ENCODE results near the gene GRIK4. TPM values are rescaled to one million over a fixed set of nuclear protein-coding genes. Genes with fewer than 3 reads are reported as not detected.

GRIK4 gene
- total RNA-seq, 1 experiment from 2014 or later: not detected

DNA sequence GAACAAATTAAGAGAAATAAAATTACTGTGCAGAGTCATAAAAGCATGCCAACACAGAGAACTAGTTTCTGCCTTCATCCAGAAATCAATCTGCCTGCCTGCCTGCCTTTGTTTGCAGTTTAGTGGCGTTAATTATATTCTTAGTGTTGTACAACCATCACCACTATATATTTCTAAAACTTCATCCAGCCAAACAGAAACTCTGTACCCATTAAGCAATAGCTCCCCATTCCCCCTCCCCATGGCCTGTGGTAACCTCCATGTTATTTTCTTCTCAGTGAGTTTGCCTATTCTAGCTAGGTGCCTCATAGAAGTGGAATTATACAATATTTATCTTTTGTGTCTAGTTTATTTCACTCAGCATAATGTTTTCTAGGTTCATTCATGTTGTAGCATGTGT is 329.1 kb downstream of the GRIK4 start:
- no peak overlapping the region for H3K27ac Mint-ChIP-seq (ENCODE audit: low read depth, unreplicated experiment)
- peaks cover 56% of the 10 kb centered on the region for H3K27me3 Mint-ChIP-seq (ENCODE audit: insufficient read depth, unreplicated experiment)
- no TSS peak for BruUV-seq (replicated peaks)
- TF ChIP-seq, protein P1, sequence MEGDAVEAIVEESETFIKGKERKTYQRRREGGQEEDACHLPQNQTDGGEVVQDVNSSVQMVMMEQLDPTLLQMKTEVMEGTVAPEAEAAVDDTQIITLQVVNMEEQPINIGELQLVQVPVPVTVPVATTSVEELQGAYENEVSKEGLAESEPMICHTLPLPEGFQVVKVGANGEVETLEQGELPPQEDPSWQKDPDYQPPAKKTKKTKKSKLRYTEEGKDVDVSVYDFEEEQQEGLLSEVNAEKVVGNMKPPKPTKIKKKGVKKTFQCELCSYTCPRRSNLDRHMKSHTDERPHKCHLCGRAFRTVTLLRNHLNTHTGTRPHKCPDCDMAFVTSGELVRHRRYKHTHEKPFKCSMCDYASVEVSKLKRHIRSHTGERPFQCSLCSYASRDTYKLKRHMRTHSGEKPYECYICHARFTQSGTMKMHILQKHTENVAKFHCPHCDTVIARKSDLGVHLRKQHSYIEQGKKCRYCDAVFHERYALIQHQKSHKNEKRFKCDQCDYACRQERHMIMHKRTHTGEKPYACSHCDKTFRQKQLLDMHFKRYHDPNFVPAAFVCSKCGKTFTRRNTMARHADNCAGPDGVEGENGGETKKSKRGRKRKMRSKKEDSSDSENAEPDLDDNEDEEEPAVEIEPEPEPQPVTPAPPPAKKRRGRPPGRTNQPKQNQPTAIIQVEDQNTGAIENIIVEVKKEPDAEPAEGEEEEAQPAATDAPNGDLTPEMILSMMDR (IDR thresholded peaks at IDR 0.05; ENCODE audit: unreplicated experiment): no peak
- H3K4me3 Mint-ChIP-seq (ENCODE audit: unreplicated experiment): no peak overlapping the region
- intact Hi-C loops (cut with micrococcal nuclease): no loop called here
- no peaks in the 10 kb centered on the region for H3K36me3 Mint-ChIP-seq (ENCODE audit: insufficient read depth, unreplicated experiment)
- H3K4me1 Mint-ChIP-seq (ENCODE audit: insufficient read depth, unreplicated experiment): no peaks in the 10 kb centered on the region
- POLR2A ChIA-PET: no interaction called here
- DNase-seq (ENCODE audit: unreplicated experiment): no peak
- CTCF ChIA-PET: no interaction called here
- H3K9me3 Mint-ChIP-seq (ENCODE audit: unreplicated experiment): no peaks in the 10 kb centered on the region

DNA sequence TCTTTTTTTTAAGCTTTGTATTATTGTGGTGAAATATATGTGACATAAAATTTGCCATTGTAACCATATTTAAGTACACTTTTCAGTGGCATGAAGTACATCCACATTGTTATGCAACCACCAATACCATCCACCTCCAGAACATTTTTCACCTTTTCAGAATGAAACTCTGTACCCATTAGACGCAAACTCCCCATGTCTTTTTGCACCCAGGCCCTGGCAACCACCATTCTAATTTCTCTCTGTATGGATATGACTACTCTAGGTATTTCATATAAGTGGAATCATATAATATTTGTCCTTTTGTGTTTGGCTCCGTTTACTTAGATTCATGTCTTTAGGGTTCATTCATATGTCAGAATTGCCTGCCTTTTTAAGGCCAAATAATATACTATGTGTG is 329.5 kb downstream of the GRIK4 start:
- ChIA-PET POLR2A (no interaction called here), CTCF (no interaction called here)
- Mint-ChIP-seq H3K9me3 (ENCODE audit: unreplicated experiment) (no peaks in the 10 kb centered on the region), H3K4me3 (ENCODE audit: unreplicated experiment) (no peak overlapping the region), H3K4me1 (ENCODE audit: insufficient read depth, unreplicated experiment) (no peaks in the 10 kb centered on the region), H3K27ac (ENCODE audit: low read depth, unreplicated experiment) (no peak overlapping the region), H3K27me3 (ENCODE audit: insufficient read depth, unreplicated experiment) (peaks cover 56% of the 10 kb centered on the region), H3K36me3 (ENCODE audit: insufficient read depth, unreplicated experiment) (no peaks in the 10 kb centered on the region)
- DNase-seq (ENCODE audit: unreplicated experiment): no peak
- intact Hi-C loops (cut with micrococcal nuclease): no loop called here
- BruUV-seq (replicated peaks): no TSS peak
- TF ChIP-seq, protein P1 (IDR thresholded peaks at IDR 0.05; ENCODE audit: unreplicated experiment): no peak

DNA sequence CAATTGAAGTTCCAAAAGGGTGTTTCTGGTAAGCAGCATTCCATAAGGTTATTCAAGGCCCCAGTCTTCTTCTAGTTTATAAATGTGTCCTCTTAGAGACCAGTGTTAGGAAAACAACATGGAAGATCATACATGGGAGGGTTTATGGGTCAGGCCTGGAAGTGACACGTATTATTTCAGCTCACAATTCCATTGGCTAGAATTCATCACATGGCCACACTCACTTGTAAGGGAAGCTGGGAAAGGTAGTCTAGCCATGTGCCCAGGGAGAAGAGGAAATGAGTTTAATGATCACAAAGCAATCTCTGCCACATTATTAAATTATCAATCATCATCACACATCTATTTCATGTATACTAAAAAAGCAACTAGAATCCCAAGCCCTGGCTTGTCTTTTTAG is 330.6 kb downstream of the GRIK4 start:
- Mint-ChIP-seq H3K27ac (ENCODE audit: low read depth, unreplicated experiment) (no peak overlapping the region), H3K4me1 (ENCODE audit: insufficient read depth, unreplicated experiment) (no peaks in the 10 kb centered on the region), H3K4me3 (ENCODE audit: unreplicated experiment) (no peak overlapping the region), H3K27me3 (ENCODE audit: insufficient read depth, unreplicated experiment) (peaks cover 56% of the 10 kb centered on the region), H3K36me3 (ENCODE audit: insufficient read depth, unreplicated experiment) (no peaks in the 10 kb centered on the region), H3K9me3 (ENCODE audit: unreplicated experiment) (no peaks in the 10 kb centered on the region)
- intact Hi-C loops (cut with micrococcal nuclease): no loop called here
- TF ChIP-seq, protein P1 (IDR thresholded peaks at IDR 0.05; ENCODE audit: unreplicated experiment): no peak
- DNase-seq (ENCODE audit: unreplicated experiment): no peak
- ChIA-PET POLR2A (interaction anchor here (1.2 kb wide), 1 partner anchor 9 kb away, joined by 3 read pairs; no protein-coding TSS in a partner anchor), CTCF (interaction anchor here (1.0 kb wide), 1 partner anchor 40 kb away, joined by 3 read pairs; no protein-coding TSS in a partner anchor)
- BruUV-seq (replicated peaks): no TSS peak

DNA sequence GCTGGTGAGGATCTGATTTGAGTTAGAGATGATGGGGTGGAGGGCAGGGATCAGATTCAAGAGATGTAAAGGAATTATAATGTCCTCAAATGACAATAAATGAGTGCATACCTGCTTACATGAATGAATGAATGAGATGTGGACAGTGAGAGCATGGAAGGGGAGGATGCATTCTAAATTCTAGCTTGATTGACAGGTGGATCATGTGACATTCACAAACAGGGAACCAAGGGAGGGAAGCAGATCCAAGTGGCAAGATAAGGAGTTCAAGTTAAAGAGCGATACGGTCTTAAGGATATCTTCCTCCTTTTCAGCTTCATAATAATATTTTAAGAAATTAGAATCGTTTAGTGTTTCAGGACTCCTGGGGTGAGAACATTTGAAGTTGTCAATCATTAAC is 341.9 kb downstream of the GRIK4 start:
- H3K27ac Mint-ChIP-seq (ENCODE audit: low read depth, unreplicated experiment): no peak overlapping the region
- no peaks in the 10 kb centered on the region for H3K9me3 Mint-ChIP-seq (ENCODE audit: unreplicated experiment)
- no TSS peak for BruUV-seq (replicated peaks)
- CTCF ChIA-PET: no interaction called here
- no peaks in the 10 kb centered on the region for H3K4me1 Mint-ChIP-seq (ENCODE audit: insufficient read depth, unreplicated experiment)
- H3K36me3 Mint-ChIP-seq (ENCODE audit: insufficient read depth, unreplicated experiment): no peaks in the 10 kb centered on the region
- TF ChIP-seq, protein P1 (IDR thresholded peaks at IDR 0.05; ENCODE audit: unreplicated experiment): no peak
- intact Hi-C loops (cut with micrococcal nuclease): no loop called here
- POLR2A ChIA-PET: no interaction called here
- peaks cover 21% of the 10 kb centered on the region for H3K27me3 Mint-ChIP-seq (ENCODE audit: insufficient read depth, unreplicated experiment)
- no peak for DNase-seq (ENCODE audit: unreplicated experiment)
- H3K4me3 Mint-ChIP-seq (ENCODE audit: unreplicated experiment): no peak overlapping the region

Measured in MCF 10A (cell line).